SU-DHL-6 (cell line): ENCODE results near the gene GPR153.

ENCODE experiments used
- H2AFZ ChIP-seq: fragments of 200-600 bp; sonication (generic); 2 replicates; pipeline ENCODE4 v1.6.1; 2014; ENCODE audit warnings: low read depth, mild to moderate bottlenecking, moderate library complexity, mixed read lengths, antibody characterized with exemption, low read length; ENCODE audit not compliant: severe bottlenecking
- H3F3A ChIP-seq: fragments of 200-600 bp; shearing (Covaris generic); 2 replicates; pipeline ENCODE4 v1.6.0; 2016; ENCODE audit warnings: antibody characterized with exemption, mild to moderate bottlenecking; ENCODE audit not compliant: insufficient read depth
- H3K27ac ChIP-seq: fragments of 200-600 bp; sonication (generic); 2 replicates; pipeline ENCODE4 v1.5.1; 2016; ENCODE audit warnings: low read depth, mild to moderate bottlenecking, low read length, moderate library complexity, mixed read lengths
- H3K27me3 ChIP-seq: fragments of 200-600 bp; sonication (generic), shearing (Covaris generic); 2 replicates; pipeline ENCODE4 v1.6.0; 2014; ENCODE audit warnings: mild to moderate bottlenecking, low read length
- H3K36me3 ChIP-seq: fragments of 200-600 bp; sonication (generic); 2 replicates; pipeline ENCODE4 v1.6.1; 2014; ENCODE audit warnings: mild to moderate bottlenecking, low read length, mixed read lengths
- H3K4me2 ChIP-seq: fragments of 300-600, 200-600 bp; shearing (Covaris generic), sonication (generic); 2 replicates; pipeline ENCODE4 v1.6.0; 2014; ENCODE audit warnings: low read length, low read depth, mild to moderate bottlenecking; ENCODE audit not compliant: poor library complexity, severe bottlenecking
- H3K4me3 ChIP-seq: fragments of 200-600 bp; sonication (generic); 2 replicates; pipeline ENCODE4 v1.5.1; 2014; ENCODE audit warnings: antibody characterized with exemption, low read length, mild to moderate bottlenecking, mixed read lengths; ENCODE audit not compliant: insufficient read depth, poor library complexity, severe bottlenecking
- H3K79me2 ChIP-seq: fragments of 200-600 bp; sonication (generic); 2 replicates; pipeline ENCODE4 v1.6.1; 2014; ENCODE audit warnings: mild to moderate bottlenecking, low read length, moderate library complexity; ENCODE audit not compliant: insufficient read depth
- H3K9ac ChIP-seq: fragments of 200-600 bp; sonication (generic); 2 replicates; pipeline ENCODE4 v1.7.0; 2014; ENCODE audit warnings: mild to moderate bottlenecking, low read length
- H3K9me2 ChIP-seq: fragments of 200-600 bp; sonication (generic); replicated peaks from 2 replicates; pipeline ENCODE4 v1.6.1; 2014; ENCODE audit warnings: low read length; ENCODE audit not compliant: insufficient read depth
- H3K9me3 ChIP-seq: fragments of 200-600 bp; sonication (generic); 2 replicates; pipeline ENCODE4 v1.6.1; 2014; ENCODE audit warnings: low read length, mixed read lengths; ENCODE audit not compliant: insufficient read depth
- H4K20me1 ChIP-seq: fragments of 200-600 bp; sonication (generic); 2 replicates; pipeline ENCODE4 v1.6.1; 2014; ENCODE audit warnings: low read depth, mild to moderate bottlenecking, antibody characterized with exemption, low read length, moderate library complexity, mixed read lengths
- CTCF ChIP-seq: fragments of 200-600 bp; sonication (generic); IDR thresholded peaks from one replicate; pipeline ENCODE4 v1.5.1; 2017; ENCODE audit warnings: antibody characterized with exemption, mild to moderate bottlenecking, low read length, moderate library complexity; ENCODE audit not compliant: insufficient read depth, poor library complexity, severe bottlenecking
- EZH2phosphoT487 ChIP-seq: fragments of 200-600 bp; sonication (generic), shearing (Covaris generic); conservative IDR thresholded peaks from 2 replicates; pipeline ENCODE4 v1.6.1; 2018; ENCODE audit warnings: mild to moderate bottlenecking, antibody characterized with exemption, low read length, moderate library complexity, mixed read lengths

The GPR153 gene

GRCh38 chr1:6285336-6285735, 24.4 kb upstream of the GPR153 start:
- H3K4me2 ChIP-seq: no peak overlapping the region
- H3K9ac ChIP-seq: no peak overlapping the region
- no peaks in the 10 kb centered on the region for H4K20me1 ChIP-seq
- H3K36me3 ChIP-seq: no peaks in the 10 kb centered on the region
- no peaks in the 10 kb centered on the region for H3K27me3 ChIP-seq
- H3K4me3 ChIP-seq: no peak overlapping the region
- H3K9me2 ChIP-seq: no peaks in the 10 kb centered on the region
- no peaks in the 10 kb centered on the region for H3F3A ChIP-seq
- no peak overlapping the region for H3K27ac ChIP-seq
- TF ChIP-seq CTCF (no peak), EZH2phosphoT487 (no peak)
- no peaks in the 10 kb centered on the region for H3K9me3 ChIP-seq
- H2AFZ ChIP-seq: no peak overlapping the region
- no peaks in the 10 kb centered on the region for H3K79me2 ChIP-seq

- no peak overlapping the region for H3K27ac ChIP-seq
- no peak overlapping the region for H3K4me2 ChIP-seq
- no peak overlapping the region for H2AFZ ChIP-seq
- no peaks in the 10 kb centered on the region for H3K9me3 ChIP-seq
- no peaks in the 10 kb centered on the region for H3K79me2 ChIP-seq
- H3K9me2 ChIP-seq: no peaks in the 10 kb centered on the region
- no peak overlapping the region for H3K9ac ChIP-seq
- TF ChIP-seq EZH2phosphoT487: no peak
- H3K36me3 ChIP-seq: no peaks in the 10 kb centered on the region
- no peak overlapping the region for H3K4me3 ChIP-seq
- H3F3A ChIP-seq: no peaks in the 10 kb centered on the region
- H4K20me1 ChIP-seq: no peaks in the 10 kb centered on the region
- H3K27me3 ChIP-seq: no peaks in the 10 kb centered on the region
Measured at GRCh38 chr1:6282577-6283270, 21.8 kb upstream of the GPR153 start.

- no peak overlapping the region for H3K4me2 ChIP-seq
- H3K27me3 ChIP-seq: no peaks in the 10 kb centered on the region
- H3K9me2 ChIP-seq: no peaks in the 10 kb centered on the region
- H3K9ac ChIP-seq: no peak overlapping the region
- no peak for TF ChIP-seq EZH2phosphoT487
- no peak for TF ChIP-seq CTCF
- H3K36me3 ChIP-seq: no peaks in the 10 kb centered on the region
- H3K9me3 ChIP-seq: no peaks in the 10 kb centered on the region
- H2AFZ ChIP-seq: no peak overlapping the region
- H4K20me1 ChIP-seq: no peaks in the 10 kb centered on the region
- no peak overlapping the region for H3K4me3 ChIP-seq
- H3F3A ChIP-seq: no peaks in the 10 kb centered on the region
- H3K79me2 ChIP-seq: no peaks in the 10 kb centered on the region
- no peak overlapping the region for H3K27ac ChIP-seq
Measured at GRCh38 chr1:6281511-6282402, 20.9 kb upstream of the GPR153 start.
